Astrocyte (in vitro differentiated cells and primary cell): ENCODE data around the gene SLC4A1. TPM values are rescaled to one million over a fixed set of nuclear protein-coding genes. Genes with fewer than 3 reads are reported as not detected.

ENCODE experiments used
- DNase-seq: peaks from one replicate; pipeline ENCODE4 v3.0.0-alpha.2; 2010; ENCODE audit warnings: low read depth
- FAIRE-seq: peaks from 2 replicates; lab custom pipeline; 2011; peaks lifted over from hg19 to GRCh38; lab: Jason Lieb, UNC
- H2AFZ ChIP-seq: 2 replicates; pipeline ENCODE4 v1.6.0; 2012; ENCODE audit warnings: low read depth, low read length, inconsistent platforms
- H3K27ac ChIP-seq: 2 replicates; pipeline ENCODE4 v1.5.1; 2011; ENCODE audit warnings: low read depth, low read length, inconsistent platforms
- H3K27me3 ChIP-seq: 2 replicates; pipeline ENCODE4 v1.6.0; 2011; ENCODE audit warnings: low read length, inconsistent platforms; ENCODE audit not compliant: insufficient read depth
- H3K36me3 ChIP-seq: 2 replicates; pipeline ENCODE4 v1.5.1; 2011; ENCODE audit warnings: low read length, inconsistent platforms; ENCODE audit not compliant: insufficient read depth
- H3K4me1 ChIP-seq: 2 replicates; pipeline ENCODE4 v1.5.1; 2011; ENCODE audit warnings: low read length, inconsistent platforms; ENCODE audit not compliant: insufficient read depth
- H3K4me2 ChIP-seq: 2 replicates; pipeline ENCODE4 v1.6.0; 2012; ENCODE audit warnings: low read length, inconsistent platforms
- H3K4me3 ChIP-seq: 2 replicates; pipeline ENCODE4 v1.5.1; 2011; ENCODE audit warnings: low read depth, mild to moderate bottlenecking, low read length, inconsistent platforms; ENCODE audit not compliant: insufficient read depth
- H3K79me2 ChIP-seq: 2 replicates; pipeline ENCODE4 v1.6.0; 2012; ENCODE audit warnings: mild to moderate bottlenecking, low read length, inconsistent platforms; ENCODE audit not compliant: insufficient read depth
- H3K9ac ChIP-seq: 2 replicates; pipeline ENCODE4 v1.6.0; 2012; ENCODE audit warnings: mild to moderate bottlenecking, low read length, inconsistent platforms
- H3K9me3 ChIP-seq: 2 replicates; pipeline ENCODE4 v1.5.1; 2012; ENCODE audit warnings: low read depth, mild to moderate bottlenecking, low read length, inconsistent platforms; ENCODE audit not compliant: insufficient read depth
- H4K20me1 ChIP-seq: 2 replicates; pipeline ENCODE4 v1.6.0; 2012; ENCODE audit warnings: low read length, inconsistent platforms; ENCODE audit not compliant: insufficient read depth
- H3K27ac Mint-ChIP-seq: one replicate; pipeline ENCODE4 v1.8.0; 2021; ENCODE audit warnings: mild to moderate bottlenecking, mixed read lengths; ENCODE audit not compliant: unreplicated experiment
- H3K27me3 Mint-ChIP-seq: one replicate; pipeline ENCODE4 v1.8.0; 2021; ENCODE audit warnings: low read depth, mixed read lengths; ENCODE audit not compliant: unreplicated experiment
- H3K36me3 Mint-ChIP-seq: one replicate; pipeline ENCODE4 v1.8.0; 2021; ENCODE audit warnings: low read depth, mixed read lengths; ENCODE audit not compliant: unreplicated experiment
- H3K4me1 Mint-ChIP-seq: one replicate; pipeline ENCODE4 v1.8.0; 2021; ENCODE audit warnings: low read depth, mixed read lengths; ENCODE audit not compliant: unreplicated experiment
- H3K4me3 Mint-ChIP-seq: one replicate; pipeline ENCODE4 v1.8.0; 2021; ENCODE audit warnings: mild to moderate bottlenecking, moderate library complexity, mixed read lengths; ENCODE audit not compliant: unreplicated experiment
- H3K9me3 Mint-ChIP-seq: one replicate; pipeline ENCODE4 v1.8.0; 2021; ENCODE audit warnings: mild to moderate bottlenecking, mixed read lengths; ENCODE audit not compliant: unreplicated experiment
- EZH2 ChIP-seq: IDR thresholded peaks from 2 replicates; pipeline ENCODE4 v1.6.1; 2012; ENCODE audit warnings: mild to moderate bottlenecking, low read length, inconsistent platforms; ENCODE audit not compliant: insufficient read depth
- total RNA-seq: library from RNA; stranded (reverse); gene quantifications from 2 replicates; pipeline ENCODE4 v1.2.1, GENCODE V29; 2021
- TF ChIP-seq, protein P1 (sequence below): IDR thresholded peaks from 2 replicates; pipeline ENCODE4 v1.5.1; 2011; ENCODE audit warnings: low read depth, mild to moderate bottlenecking, inconsistent platforms, low read length, moderate library complexity; ENCODE audit not compliant: insufficient read depth

The SLC4A1 gene
- total RNA-seq, 1 donor from 2014 or later, result not detected

DNA sequence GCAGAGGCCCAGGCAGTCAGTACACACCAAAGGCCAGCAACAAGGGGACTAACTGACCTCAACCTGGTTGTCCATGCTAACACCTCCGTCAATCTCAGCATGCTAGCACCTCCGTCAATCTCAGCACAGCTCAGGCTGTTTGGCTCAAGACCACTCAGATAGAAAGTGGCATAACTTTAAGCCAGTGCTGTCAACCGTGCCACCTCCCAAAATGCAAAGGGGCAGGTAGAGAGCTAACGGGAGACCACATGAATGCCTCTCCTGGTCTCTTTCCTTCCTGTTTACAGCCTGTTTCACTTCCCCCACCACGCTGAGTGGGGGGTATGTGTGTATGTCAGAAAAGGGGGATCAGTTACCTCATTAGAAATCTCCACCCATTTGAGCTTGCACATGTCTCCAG, 51.8 kb downstream of the SLC4A1 start:
- Mint-ChIP-seq H3K4me1 (peaks cover 8% of the 10 kb centered on the region), H3K9me3 (no peaks in the 10 kb centered on the region), H3K36me3 (peaks cover 26% of the 10 kb centered on the region), H3K27me3 (no peaks in the 10 kb centered on the region), H3K27ac (no peak overlapping the region), H3K4me3 (no peak overlapping the region)
- H2AFZ ChIP-seq, result no peak overlapping the region
- H3K36me3 ChIP-seq, result peaks cover 27% of the 10 kb centered on the region
- peaks cover 58% of the 10 kb centered on the region for H4K20me1 ChIP-seq
- DNase-seq, result no peak
- H3K27ac ChIP-seq, result no peak overlapping the region
- H3K9ac ChIP-seq, result no peak overlapping the region
- no peak overlapping the region for H3K4me3 ChIP-seq
- no peaks in the 10 kb centered on the region for H3K27me3 ChIP-seq
- no peak overlapping the region for H3K4me2 ChIP-seq
- FAIRE-seq, result no peak
- TF ChIP-seq, protein P1, sequence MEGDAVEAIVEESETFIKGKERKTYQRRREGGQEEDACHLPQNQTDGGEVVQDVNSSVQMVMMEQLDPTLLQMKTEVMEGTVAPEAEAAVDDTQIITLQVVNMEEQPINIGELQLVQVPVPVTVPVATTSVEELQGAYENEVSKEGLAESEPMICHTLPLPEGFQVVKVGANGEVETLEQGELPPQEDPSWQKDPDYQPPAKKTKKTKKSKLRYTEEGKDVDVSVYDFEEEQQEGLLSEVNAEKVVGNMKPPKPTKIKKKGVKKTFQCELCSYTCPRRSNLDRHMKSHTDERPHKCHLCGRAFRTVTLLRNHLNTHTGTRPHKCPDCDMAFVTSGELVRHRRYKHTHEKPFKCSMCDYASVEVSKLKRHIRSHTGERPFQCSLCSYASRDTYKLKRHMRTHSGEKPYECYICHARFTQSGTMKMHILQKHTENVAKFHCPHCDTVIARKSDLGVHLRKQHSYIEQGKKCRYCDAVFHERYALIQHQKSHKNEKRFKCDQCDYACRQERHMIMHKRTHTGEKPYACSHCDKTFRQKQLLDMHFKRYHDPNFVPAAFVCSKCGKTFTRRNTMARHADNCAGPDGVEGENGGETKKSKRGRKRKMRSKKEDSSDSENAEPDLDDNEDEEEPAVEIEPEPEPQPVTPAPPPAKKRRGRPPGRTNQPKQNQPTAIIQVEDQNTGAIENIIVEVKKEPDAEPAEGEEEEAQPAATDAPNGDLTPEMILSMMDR, result no peak
- peaks cover 11% of the 10 kb centered on the region for H3K4me1 ChIP-seq
- peaks cover 48% of the 10 kb centered on the region for H3K79me2 ChIP-seq
- H3K9me3 ChIP-seq, result no peaks in the 10 kb centered on the region

DNA sequence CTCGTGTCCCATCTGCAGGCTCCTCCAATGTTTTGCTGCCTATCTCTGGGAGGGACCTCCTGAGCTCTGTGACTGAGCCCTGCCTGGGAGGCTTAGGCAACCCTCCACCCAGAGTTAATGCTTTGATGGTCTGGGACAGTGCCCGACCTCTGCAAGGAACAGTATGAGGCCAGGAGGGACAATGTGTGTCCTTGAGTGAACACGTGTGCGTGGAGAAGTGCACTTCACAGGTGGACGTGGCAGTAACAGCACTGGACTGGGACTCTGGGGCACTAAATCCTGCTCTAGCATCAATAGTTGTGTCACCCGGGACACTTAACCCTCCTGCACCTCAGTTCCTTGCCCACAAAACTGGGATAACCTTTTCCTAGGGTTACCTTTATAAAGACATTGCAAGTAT, 53.0 kb downstream of the SLC4A1 start:
- Histone ChIP-seq H4K20me1 (peaks cover 66% of the 10 kb centered on the region), H3K9me3 (no peaks in the 10 kb centered on the region), H3K79me2 (peaks cover 40% of the 10 kb centered on the region), H2AFZ (no peak overlapping the region), H3K36me3 (peaks cover 32% of the 10 kb centered on the region), H3K27ac (no peak overlapping the region), H3K4me1 (peaks cover 14% of the 10 kb centered on the region), H3K4me2 (no peak overlapping the region), H3K9ac (no peak overlapping the region), H3K4me3 (no peak overlapping the region), H3K27me3 (no peaks in the 10 kb centered on the region)
- Mint-ChIP-seq H3K9me3 (no peaks in the 10 kb centered on the region), H3K27me3 (no peaks in the 10 kb centered on the region), H3K4me3 (peak overlapping the region; percentile 9), H3K4me1 (peaks cover 8% of the 10 kb centered on the region), H3K27ac (no peak overlapping the region), H3K36me3 (peaks cover 26% of the 10 kb centered on the region)
- no peak for DNase-seq
- no peak for FAIRE-seq
- TF ChIP-seq, protein P1, result no peak
- no peak for TF ChIP-seq EZH2

DNA sequence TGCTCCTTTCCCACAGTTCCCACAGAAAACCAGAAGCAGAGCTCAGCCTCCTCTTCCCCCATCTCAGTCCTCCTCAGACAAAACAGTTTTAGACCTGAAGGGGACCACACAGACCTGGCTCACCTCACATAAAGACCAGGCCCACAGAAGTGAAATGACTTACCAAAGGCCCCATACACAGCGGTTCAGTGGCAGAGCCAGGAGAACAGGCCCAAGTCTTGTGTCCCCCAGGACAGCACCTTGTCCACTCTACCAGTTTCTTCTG, 53.8 kb downstream of the SLC4A1 start:
- Histone ChIP-seq H3K27me3 (no peaks in the 10 kb centered on the region), H4K20me1 (peaks cover 73% of the 10 kb centered on the region), H3K9ac (no peak overlapping the region), H3K36me3 (peaks cover 39% of the 10 kb centered on the region), H3K27ac (no peak overlapping the region), H3K4me1 (peaks cover 20% of the 10 kb centered on the region), H3K4me3 (no peak overlapping the region), H3K79me2 (peaks cover 44% of the 10 kb centered on the region), H3K9me3 (no peaks in the 10 kb centered on the region), H2AFZ (no peak overlapping the region), H3K4me2 (no peak overlapping the region)
- H3K4me3 Mint-ChIP-seq, result no peak overlapping the region
- H3K9me3 Mint-ChIP-seq, result no peaks in the 10 kb centered on the region
- H3K27ac Mint-ChIP-seq, result no peak overlapping the region
- H3K36me3 Mint-ChIP-seq, result peaks cover 32% of the 10 kb centered on the region
- TF ChIP-seq, protein P1, result no peak
- TF ChIP-seq EZH2, result no peak
- FAIRE-seq (no peak), DNase-seq (no peak)
- H3K27me3 Mint-ChIP-seq, result no peaks in the 10 kb centered on the region
- peaks cover 8% of the 10 kb centered on the region for H3K4me1 Mint-ChIP-seq
